K562 (cell line): ENCODE measurements around the gene SYNJ2. TPM values are rescaled to one million over a fixed set of nuclear protein-coding genes. Genes with fewer than 3 reads are reported as not detected.
A peak's percentile ranks its signal among the peaks of the same experiment; 100 is the strongest.

ENCODE experiments used
- CEBPG ChIP-seq, 3 experiments: fragments of 200-800 bp in 1 of 3; sonication (Bioruptor generic) in 1 of 3; sonication (generic) in 1 of 3; formaldehyde crosslinking in 1 of 3; IDR thresholded peaks in 2 of 3; conservative IDR thresholded peaks in 1 of 3; 2 replicates each; pipeline versions ENCODE4 v1.6.1 to v1.8.0; 2016 to 2022; ENCODE audit warnings: missing compliant biosample characterization in 2 of 3, missing genetic modification characterization in 2 of 3, mild to moderate bottlenecking in 1 of 3, missing genetic modification reagents in 1 of 3
- CREB1 ChIP-seq, 2 experiments: sonication (generic) in 1 of 2; formaldehyde crosslinking in 1 of 2; IDR thresholded peaks; 2 replicates each; pipeline versions ENCODE4 v1.6.1 to v1.8.0; 2012 to 2022; ENCODE audit warnings: inconsistent platforms in 1 of 2, mild to moderate bottlenecking in 1 of 2, missing genetic modification reagents in 1 of 2, moderate library complexity in 1 of 2
- CTCF ChIP-seq, 3 experiments: IDR thresholded peaks in 2 of 3; conservative IDR thresholded peaks in 1 of 3; 2 replicates each; pipeline ENCODE4 v1.5.1; 2011 to 2012; ENCODE audit warnings: low read length in 3 of 3, mild to moderate bottlenecking in 3 of 3, control low read depth in 2 of 3, improper control_type of control experiment in 1 of 3, inconsistent platforms in 1 of 3, low read depth in 1 of 3, mixed read lengths in 1 of 3, moderate library complexity in 1 of 3; ENCODE audit not compliant: insufficient read depth in 2 of 3
- E2F3 ChIP-seq: fragments of 250-450 bp; sonication (Bioruptor Pico); IDR thresholded peaks from 2 replicates; pipeline ENCODE4 v1.4.0; 2020; ENCODE audit warnings: mild to moderate bottlenecking
- E2F5 ChIP-seq: sonication (generic); formaldehyde crosslinking; IDR thresholded peaks from 2 replicates; pipeline ENCODE4 v1.8.0; 2022; ENCODE audit warnings: mild to moderate bottlenecking, missing genetic modification reagents
- HDAC1 ChIP-seq, 2 experiments: fragments of 450-650 bp; IDR thresholded peaks; 2 replicates each; pipeline ENCODE4 v1.6.1; 2016 to 2017; ENCODE audit warnings: inconsistent platforms in 1 of 2, mild to moderate bottlenecking in 1 of 2, moderate library complexity in 1 of 2
- PREB ChIP-seq: sonication (generic); formaldehyde crosslinking; IDR thresholded peaks from 2 replicates; pipeline ENCODE4 v1.8.1; 2023; ENCODE audit warnings: mild to moderate bottlenecking, missing genetic modification reagents
- RBBP5 ChIP-seq: fragments of 200-600 bp; sonication (generic); IDR thresholded peaks from 2 replicates; pipeline ENCODE4 v1.6.1; 2012; ENCODE audit warnings: borderline replicate concordance, mild to moderate bottlenecking, low read length, control low read depth, inconsistent platforms; ENCODE audit not compliant: insufficient read depth, poor library complexity, severe bottlenecking
- ZNF41 ChIP-seq: fragments of 250-450 bp; sonication (Bioruptor Pico); conservative IDR thresholded peaks from 2 replicates; pipeline ENCODE4 v1.4.0; 2020; ENCODE audit warnings: mild to moderate bottlenecking
- polyA plus RNA-seq, 8 experiments: library from polyadenylated mRNA; depleted of rRNA in 4 of 8; stranded (reverse) in 5 of 8; unstranded in 3 of 8; fragments of >200 nt; fragmentation: Nextera tagmentation in 2 of 8; fragmentation: Illumina TruSeq in 1 of 8; extraction: Ambion mirVana in 2 of 8; extraction: Trizol in 1 of 8; gene quantifications; 2 replicates each; pipeline versions ENCODE4 v1.2.1 to v1.2.3, GENCODE V29; 2011 to 2014; ENCODE audit warnings: inconsistent platforms in 1 of 8, missing spikeins in 1 of 8
- total RNA-seq, 7 experiments: library from RNA; depleted of rRNA in 6 of 7; stranded (reverse); fragments of >200 nt in 6 of 7; fragmentation: Illumina TruSeq in 2 of 7; extraction: Trizol in 2 of 7; gene quantifications; 2 replicates each; pipeline versions ENCODE4 v1.2.1 to v1.2.3, GENCODE V29; 2011 to 2021; ENCODE audit warnings: low replicate concordance in 1 of 7
- TF ChIP-seq, protein P1 (sequence below): sonication (generic); formaldehyde crosslinking; IDR thresholded peaks from 2 replicates; pipeline ENCODE4 v1.8.1; 2023; ENCODE audit warnings: missing genetic modification reagents, mild to moderate bottlenecking, borderline replicate concordance

SYNJ2 gene
- total and polyA plus RNA-seq, 9 of the 15 experiments (the other 6 are each of a cell fraction or from before 2014, with no cell fraction given) = 3.0 to 27.7 (median 17.8) TPM

GRCh38 chr6:158041370-158041769, 59.7 kb downstream of the SYNJ2 start (continued):
- TF ChIP-seq CTCF (IDR thresholded peaks at IDR 0.05 in 2 of 3, conservative IDR thresholded peaks at IDR 0.05 in 1 of 3; ENCODE audit: insufficient read depth in 2 of 3, low read depth in 1 of 3, low read length in 3 of 3) = no peak
- no peak for TF ChIP-seq CREB1 (IDR thresholded peaks at IDR 0.05)
- TF ChIP-seq CREB1 (CRISPR knock-in tag; IDR thresholded peaks at IDR 0.05) = peak; percentile 2; the same call in 1 of the 2 replicates
- no peak for TF ChIP-seq ZNF41 (CRISPR knock-in tag)
- TF ChIP-seq PREB (CRISPR knock-in tag) = no peak
- TF ChIP-seq, protein P1, sequence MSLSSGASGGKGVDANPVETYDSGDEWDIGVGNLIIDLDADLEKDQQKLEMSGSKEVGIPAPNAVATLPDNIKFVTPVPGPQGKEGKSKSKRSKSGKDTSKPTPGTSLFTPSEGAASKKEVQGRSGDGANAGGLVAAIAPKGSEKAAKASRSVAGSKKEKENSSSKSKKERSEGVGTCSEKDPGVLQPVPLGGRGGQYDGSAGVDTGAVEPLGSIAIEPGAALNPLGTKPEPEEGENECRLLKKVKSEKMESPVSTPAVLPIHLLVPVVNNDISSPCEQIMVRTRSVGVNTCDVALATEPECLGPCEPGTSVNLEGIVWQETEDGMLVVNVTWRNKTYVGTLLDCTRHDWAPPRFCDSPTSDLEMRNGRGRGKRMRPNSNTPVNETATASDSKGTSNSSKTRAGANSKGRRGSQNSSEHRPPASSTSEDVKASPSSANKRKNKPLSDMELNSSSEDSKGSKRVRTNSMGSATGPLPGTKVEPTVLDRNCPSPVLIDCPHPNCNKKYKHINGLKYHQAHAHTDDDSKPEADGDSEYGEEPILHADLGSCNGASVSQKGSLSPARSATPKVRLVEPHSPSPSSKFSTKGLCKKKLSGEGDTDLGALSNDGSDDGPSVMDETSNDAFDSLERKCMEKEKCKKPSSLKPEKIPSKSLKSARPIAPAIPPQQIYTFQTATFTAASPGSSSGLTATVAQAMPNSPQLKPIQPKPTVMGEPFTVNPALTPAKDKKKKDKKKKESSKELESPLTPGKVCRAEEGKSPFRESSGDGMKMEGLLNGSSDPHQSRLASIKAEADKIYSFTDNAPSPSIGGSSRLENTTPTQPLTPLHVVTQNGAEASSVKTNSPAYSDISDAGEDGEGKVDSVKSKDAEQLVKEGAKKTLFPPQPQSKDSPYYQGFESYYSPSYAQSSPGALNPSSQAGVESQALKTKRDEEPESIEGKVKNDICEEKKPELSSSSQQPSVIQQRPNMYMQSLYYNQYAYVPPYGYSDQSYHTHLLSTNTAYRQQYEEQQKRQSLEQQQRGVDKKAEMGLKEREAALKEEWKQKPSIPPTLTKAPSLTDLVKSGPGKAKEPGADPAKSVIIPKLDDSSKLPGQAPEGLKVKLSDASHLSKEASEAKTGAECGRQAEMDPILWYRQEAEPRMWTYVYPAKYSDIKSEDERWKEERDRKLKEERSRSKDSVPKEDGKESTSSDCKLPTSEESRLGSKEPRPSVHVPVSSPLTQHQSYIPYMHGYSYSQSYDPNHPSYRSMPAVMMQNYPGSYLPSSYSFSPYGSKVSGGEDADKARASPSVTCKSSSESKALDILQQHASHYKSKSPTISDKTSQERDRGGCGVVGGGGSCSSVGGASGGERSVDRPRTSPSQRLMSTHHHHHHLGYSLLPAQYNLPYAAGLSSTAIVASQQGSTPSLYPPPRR (CRISPR knock-in tag) = no peak
- TF ChIP-seq E2F5 (CRISPR knock-in tag) = 0 out of 2 replicates have a peak, but pooled peaks have one; percentile 34
- no peak for TF ChIP-seq HDAC1 (IDR thresholded peaks at IDR 0.05)
- TF ChIP-seq CEBPG (CRISPR knock-in tag; IDR thresholded peaks at IDR 0.05) = peak; percentile 57; the same call in 1 of the 2 replicates
- TF ChIP-seq CEBPG (tag; conservative IDR thresholded peaks at IDR 0.05 in 1 of 2, IDR thresholded peaks at IDR 0.05 in 1 of 2) = no peak; a peak in 1 of 4 replicates
- TF ChIP-seq RBBP5 = no peak
- TF ChIP-seq E2F3 = no peak
